Measurements from ENCODE around the gene PLPP3. TPM values are rescaled to one million over a fixed set of nuclear protein-coding genes. Genes with fewer than 3 reads are reported as not detected.

Gene PLPP3
- total and polyA plus RNA-seq, 12 donors = 16.2 to 136 (median 77.8) TPM

DNA sequence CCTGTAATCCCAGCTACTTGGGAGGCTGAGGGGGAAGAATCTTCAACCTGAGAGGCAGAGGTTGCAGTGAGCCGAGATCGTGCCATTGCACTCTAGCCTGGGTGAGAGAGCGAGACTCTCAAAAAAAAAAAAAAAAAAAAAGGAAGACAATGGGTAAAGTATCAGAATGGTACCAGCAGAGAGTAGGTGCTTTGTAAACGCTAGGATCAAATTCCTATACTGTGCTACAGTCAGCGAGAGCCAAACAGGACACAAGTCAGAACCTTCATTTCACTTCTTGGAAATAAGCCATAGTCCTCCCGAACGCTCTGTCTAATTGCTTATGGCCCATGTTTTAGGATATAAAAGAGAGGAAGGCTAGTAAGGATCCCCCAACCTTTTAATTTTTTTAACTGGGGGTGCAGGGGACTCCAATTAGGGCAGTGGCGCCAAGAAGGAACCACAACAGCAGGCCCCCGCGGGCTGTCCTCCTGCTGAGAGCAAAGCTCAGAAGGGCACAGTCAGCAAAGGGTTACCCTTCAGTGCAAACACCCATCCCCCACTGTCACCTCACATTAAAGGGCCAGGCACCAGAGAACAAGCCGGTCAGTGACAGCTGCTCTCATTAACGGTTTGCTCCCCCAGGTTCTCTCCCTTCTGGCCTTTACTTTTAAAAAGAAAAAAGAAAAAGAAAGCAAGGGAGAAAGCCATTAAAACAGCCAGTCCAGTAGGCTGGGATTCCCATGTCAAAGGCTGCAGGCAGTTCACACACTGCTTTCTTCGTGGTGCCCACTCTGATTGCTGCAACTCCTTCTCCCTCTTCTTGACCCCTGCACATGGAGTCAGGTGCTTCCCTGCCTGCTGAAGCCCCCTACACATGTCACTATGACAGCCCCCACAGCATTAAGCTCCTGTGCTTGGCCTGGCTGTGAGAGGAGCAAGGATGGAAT is 69.4 kb downstream of the PLPP3 start:
- Histone ChIP-seq H3K4me3 (peak overlapping the region in 1 of 10 donors; percentile 3), H3K9me3 (no peaks in the 10 kb centered on the region), H3K36me3 (peaks cover 0 to 85% (median 52%) of the 10 kb centered on the region in 9 donors), H3K4me1 (peaks cover 14 to 100% (median 96%) of the 10 kb centered on the region in 9 donors), H3K27ac (peak overlapping the region in 9 of 10 donors; percentile 51 to 83 (median 74)), H3K27me3 (no peaks in the 10 kb centered on the region)
- intact Hi-C loops (cut with DNase I) = loop anchor here in 8 of 10 donors (5.0 to 10.0 kb wide), 4 partner anchors 37 to 133 kb away; partner anchors contain the start of gene PLPP3 (in 8 of the 8)
- 39 to 46% methylated on average over 13 of the region's 13 CpGs for WGBS, 2 donors
- ATAC-seq = peak in 1 of 8 donors; percentile 29
- TF ChIP-seq, protein P1, sequence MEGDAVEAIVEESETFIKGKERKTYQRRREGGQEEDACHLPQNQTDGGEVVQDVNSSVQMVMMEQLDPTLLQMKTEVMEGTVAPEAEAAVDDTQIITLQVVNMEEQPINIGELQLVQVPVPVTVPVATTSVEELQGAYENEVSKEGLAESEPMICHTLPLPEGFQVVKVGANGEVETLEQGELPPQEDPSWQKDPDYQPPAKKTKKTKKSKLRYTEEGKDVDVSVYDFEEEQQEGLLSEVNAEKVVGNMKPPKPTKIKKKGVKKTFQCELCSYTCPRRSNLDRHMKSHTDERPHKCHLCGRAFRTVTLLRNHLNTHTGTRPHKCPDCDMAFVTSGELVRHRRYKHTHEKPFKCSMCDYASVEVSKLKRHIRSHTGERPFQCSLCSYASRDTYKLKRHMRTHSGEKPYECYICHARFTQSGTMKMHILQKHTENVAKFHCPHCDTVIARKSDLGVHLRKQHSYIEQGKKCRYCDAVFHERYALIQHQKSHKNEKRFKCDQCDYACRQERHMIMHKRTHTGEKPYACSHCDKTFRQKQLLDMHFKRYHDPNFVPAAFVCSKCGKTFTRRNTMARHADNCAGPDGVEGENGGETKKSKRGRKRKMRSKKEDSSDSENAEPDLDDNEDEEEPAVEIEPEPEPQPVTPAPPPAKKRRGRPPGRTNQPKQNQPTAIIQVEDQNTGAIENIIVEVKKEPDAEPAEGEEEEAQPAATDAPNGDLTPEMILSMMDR (IDR thresholded peaks at IDR 0.05) = no peak
- DNase-seq = no peak

DNA sequence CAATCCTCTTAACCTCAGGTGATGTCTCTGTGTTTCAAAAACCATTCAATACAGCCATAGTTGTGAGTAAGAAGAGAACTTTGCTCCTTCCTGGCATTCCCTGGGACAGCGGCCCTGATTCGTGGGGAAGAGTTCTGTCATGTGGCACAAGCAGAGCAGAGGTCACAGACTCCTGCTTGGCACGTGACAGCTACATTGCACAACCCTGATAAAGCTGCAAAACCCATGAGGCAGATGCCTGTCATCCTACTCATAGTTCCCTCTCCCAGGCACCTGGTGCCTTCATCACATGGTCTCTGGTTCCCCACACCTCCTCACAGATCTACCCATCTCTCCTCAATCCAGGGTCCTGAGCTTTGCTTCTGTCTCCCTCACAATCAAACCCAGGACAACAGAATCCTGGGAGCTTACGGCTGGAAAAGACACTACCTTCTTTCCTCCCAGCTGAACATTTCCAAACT is 70.8 kb downstream of the PLPP3 start:
- intact Hi-C loops (cut with DNase I) = loop anchor here in 4 of 10 donors (5.0 to 10.0 kb wide), 4 partner anchors 39 to 131 kb away; partner anchors contain the start of gene PLPP3 (in 3 of the 4)
- TF ChIP-seq, protein P1 (IDR thresholded peaks at IDR 0.05) = no peak
- no peak overlapping the region for H3K4me3 ChIP-seq
- no peaks in the 10 kb centered on the region for H3K27me3 ChIP-seq
- ATAC-seq = peak; percentile 51 to 88 (median 78)
- peak; percentile 48 to 72 for DNase-seq
- peaks cover 0 to 91% (median 61%) of the 10 kb centered on the region in 9 donors for H3K36me3 ChIP-seq
- WGBS, 2 donors = 34 to 36% methylated on average over 4 of the region's 4 CpGs
- peak overlapping the region; percentile 20 to 83 (median 74) for H3K27ac ChIP-seq
- peaks cover 10 to 91% (median 83%) of the 10 kb centered on the region in 9 donors for H3K4me1 ChIP-seq
- no peaks in the 10 kb centered on the region for H3K9me3 ChIP-seq

DNA sequence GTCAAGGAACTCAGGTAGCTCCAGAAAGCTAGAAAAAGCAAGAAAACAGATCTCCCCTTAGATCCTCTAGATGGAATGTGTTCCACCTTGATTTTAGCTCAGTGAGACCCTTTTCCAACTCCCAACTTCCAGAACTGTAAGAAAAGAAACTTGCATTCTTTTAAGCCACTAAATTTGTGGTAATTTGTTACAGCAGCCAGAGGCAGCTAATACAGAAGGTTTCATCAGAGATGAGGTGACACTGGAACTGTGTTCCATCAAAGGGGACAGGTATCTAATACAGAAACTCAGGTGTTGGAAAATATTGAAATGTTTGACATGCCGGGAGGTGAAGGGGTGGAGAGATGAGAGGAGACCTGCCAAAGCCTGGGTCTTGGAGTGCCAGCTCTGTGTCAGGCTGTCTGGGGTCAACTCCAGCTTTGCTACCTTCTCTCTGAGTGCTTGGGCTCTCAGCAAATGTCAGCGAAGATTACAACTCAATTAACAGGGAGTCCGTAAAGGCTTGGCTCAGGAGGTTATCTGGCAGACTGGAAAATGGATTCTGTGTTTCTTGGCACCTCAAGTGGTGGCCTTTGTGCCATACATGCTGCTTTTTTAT is 71.3 kb downstream of the PLPP3 start:
- intact Hi-C loops (cut with DNase I) = loop anchor here in 4 of 10 donors (5.0 to 10.0 kb wide), 4 partner anchors 39 to 131 kb away; partner anchors contain the start of gene PLPP3 (in 3 of the 4)
- TF ChIP-seq, protein P1 (IDR thresholded peaks at IDR 0.05) = no peak
- H3K4me1 ChIP-seq = peaks cover 10 to 91% (median 80%) of the 10 kb centered on the region in 9 donors
- WGBS, 2 donors = 49 to 62% methylated on average over 3 of the region's 3 CpGs
- peak in 1 of 2 donors; percentile 24 for DNase-seq
- H3K27me3 ChIP-seq = no peaks in the 10 kb centered on the region
- H3K36me3 ChIP-seq = peaks cover 0 to 96% (median 63%) of the 10 kb centered on the region in 9 donors
- ATAC-seq = peak in 7 of 8 donors; percentile 4 to 82 (median 46)
- no peak overlapping the region for H3K4me3 ChIP-seq
- peak overlapping the region; percentile 20 to 83 (median 74) for H3K27ac ChIP-seq
- H3K9me3 ChIP-seq = no peaks in the 10 kb centered on the region
